AG08395 (cell line): ENCODE results near the gene PRRC2B.
"Not testable (repeated sequence)": the region's sequence is repeated elsewhere in the genome, so short reads cannot be mapped to it uniquely, and the experiment has no call there.

Source experiments
- DNase-seq: peaks from one replicate; pipeline ENCODE4 v3.0.0; 2012; ENCODE audit warnings: mixed read lengths, low spot score

The PRRC2B gene

GRCh38 chr9:131393622-131394463, at the start of gene PRRC2B:
TSS of gene PRRC2B (plus strand) at chr9:131394086. CDS start at chr9:131430145, 36,059 bp downstream.
- peak; percentile 92 for DNase-seq

- not testable (repeated sequence) for DNase-seq
These were observed 48.9 kb upstream of the PRRC2B start for GRCh38 chr9:131344931-131345535.

- DNase-seq, result no peak
These were observed 47.3 kb upstream of the PRRC2B start for GRCh38 chr9:131346559-131346958.

DNA sequence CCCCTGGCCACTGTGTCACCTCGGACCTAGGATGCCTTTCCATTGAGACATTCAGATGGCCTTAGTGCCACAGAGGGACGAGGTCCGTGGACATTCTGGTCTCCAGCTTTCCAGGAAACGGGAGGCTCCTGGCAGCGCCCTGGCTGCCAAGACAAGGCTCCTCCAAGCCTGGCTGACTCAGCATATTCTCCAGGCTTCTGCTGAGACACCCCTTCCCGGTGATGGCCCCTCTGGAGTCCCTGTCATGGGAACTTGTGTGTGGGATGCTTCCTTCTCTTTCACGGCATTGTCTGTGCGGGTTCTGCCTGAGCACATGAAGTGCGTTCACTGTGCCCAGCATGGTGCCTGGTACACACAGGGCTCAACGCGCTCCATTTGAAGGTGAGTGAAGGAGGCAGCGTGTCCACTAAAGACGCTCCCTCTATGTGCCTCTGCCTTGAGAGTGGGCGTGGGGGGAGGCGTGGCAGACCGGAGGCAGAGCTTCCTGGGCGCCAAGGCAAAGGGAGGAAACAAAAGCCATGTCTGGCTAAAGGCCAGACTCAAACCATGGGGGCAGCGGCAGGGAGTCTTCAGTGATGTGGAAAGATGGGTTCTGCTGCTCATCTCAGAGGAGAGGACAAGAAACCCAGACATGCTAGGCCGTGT, 46.4 kb upstream of the PRRC2B start:
- no peak for DNase-seq

DNA sequence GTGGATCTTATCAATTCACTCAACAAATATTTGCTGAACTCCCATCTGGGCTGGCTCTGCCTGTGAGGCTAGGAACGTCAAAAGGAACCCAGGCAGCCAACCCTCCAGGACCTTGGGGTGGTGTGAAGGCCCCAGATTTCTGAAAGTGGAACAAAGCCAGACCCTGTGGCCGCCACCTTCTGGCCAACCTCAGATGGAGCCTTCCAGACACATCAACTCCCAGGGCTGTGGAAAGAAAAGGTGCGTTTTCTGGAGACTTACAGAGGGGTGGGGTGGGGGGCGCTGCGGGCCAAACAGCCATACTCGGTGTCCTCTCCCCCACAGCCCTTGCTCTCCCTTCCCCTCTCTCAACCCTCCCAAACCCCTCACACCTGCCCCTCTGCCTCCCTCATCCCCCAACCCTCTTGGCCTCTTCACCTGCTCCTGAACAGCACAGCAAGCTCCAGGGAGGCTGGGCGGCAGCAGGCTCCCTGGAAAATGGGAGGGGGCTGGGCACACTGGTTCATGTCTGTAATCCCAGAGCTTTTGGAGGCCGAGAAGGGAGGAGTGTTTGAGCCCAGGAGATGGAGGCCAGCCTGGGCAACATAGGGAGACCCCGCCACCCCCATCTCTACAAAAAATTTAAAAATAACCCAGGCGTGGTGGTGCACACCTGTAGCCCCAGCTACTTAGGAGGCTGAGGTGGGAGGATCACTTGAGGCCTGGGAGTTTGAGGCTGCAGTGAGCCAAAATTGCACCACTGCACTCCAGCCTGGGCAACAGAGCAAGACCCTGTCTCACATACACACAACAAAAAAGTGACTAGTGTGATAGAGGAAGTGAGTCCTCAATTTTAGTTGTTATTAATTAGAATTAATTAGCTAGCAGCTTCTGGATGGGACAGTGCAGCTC, 45.0 kb upstream of the PRRC2B start:
- DNase-seq, result no peak

GRCh38 chr9:131349522-131349880, 44.4 kb upstream of the PRRC2B start:
- DNase-seq, result no peak

- DNase-seq, result peak; percentile 88
These were observed 43.9 kb upstream of the PRRC2B start for GRCh38 chr9:131349881-131350563.

DNA sequence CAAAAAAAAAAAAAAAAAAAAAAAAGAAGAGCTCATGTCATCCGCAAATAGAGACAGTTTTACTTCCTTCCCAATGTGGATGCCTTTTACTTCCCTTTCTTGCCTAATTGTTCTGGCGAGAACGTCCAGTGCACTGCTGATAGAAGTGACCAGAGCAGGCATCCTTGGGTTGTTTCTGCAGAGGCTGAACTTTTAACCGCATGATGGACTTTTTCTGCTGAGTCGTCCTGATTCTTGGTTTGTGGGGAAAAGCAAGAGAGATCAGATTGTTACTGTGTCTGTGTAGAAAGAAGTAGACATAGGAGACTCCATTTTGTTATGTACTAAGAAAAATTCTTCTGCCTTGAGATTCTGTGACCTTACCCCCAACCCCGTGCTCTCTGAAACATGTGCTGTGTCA, 37.4 kb upstream of the PRRC2B start:
- not testable (repeated sequence) for DNase-seq

- DNase-seq, result no peak
These were observed 35.3 kb upstream of the PRRC2B start for GRCh38 chr9:131358556-131358955.

DNA sequence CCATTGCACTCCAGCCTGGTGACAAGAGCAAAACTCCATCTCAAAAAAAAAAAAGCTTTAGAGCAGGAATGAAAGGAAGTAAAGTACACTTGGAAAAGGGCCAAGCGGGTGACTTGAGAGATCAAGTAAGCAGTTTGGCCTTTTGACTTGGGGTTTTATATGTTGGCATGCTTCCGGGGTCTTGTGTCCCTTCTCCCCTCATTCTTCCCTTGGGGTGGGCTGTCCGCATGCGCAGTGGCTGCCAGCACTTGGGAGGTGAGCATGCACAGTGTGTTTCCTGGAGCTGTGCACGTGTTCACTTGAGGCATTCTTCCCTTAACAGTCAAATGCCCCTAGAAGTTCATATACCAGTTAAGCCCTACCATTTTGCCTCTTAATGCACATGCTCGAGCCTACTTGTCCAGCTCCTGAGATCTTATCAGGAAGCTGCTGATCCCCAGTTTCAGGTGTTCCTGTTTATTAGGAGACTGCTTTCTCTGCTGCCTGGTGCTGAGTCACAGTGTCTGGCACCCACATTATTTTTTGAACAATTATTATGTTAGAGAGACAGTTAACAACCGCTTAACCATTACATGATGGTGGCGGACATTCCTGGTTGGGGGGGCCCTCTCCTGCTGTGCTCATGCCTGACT, 32.6 kb upstream of the PRRC2B start:
- DNase-seq, result no peak

DNA sequence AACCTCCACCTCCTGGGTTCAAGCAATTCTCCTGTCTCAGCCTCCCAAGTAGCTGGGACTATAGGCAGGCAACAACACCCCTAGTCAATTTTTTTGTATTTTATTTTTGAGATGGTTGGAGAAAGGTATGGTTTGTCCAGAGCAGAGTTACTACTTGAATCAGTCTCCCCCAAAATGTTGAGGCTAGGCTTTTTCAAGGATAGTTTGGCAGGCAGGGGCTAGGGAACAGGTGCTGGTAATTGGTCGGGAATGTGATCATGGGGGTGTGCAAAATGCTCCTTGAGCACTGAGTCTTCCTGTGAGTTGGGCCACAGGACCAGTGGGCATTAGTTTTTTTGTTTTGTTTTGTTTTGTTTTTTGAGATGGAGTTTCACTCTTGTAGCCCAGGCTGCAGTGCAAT, 28.3 kb upstream of the PRRC2B start:
- no peak for DNase-seq

DNA sequence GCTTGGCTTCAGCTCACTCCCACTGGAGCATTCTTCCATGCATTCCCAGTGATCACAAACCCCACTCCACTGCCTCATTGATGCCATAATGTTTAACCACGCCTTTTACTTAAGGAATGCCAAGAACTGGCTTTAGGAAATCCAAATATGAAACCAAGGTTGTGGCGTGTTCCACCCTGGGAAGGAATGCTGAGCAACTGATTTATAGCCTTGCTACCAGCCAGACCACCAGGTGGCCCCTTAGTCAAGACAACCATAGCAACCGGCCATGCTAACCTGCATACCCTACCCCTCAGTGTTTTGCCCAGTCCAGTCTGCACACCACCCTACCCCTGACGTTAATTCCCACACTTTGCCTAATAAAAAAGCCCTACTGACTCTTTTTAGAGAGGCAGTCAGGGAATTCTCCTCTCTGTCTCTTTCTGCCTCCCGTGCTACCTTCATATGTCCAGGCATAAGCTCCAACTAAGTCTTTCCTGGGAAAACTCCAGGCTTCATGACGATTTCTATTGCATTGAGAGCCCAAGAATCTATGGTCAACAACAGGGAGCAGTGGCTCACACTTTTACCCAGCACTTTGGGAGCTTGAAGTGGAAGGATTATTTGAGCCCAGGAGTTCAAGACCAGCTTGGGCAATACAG, 27.0 kb upstream of the PRRC2B start:
- peak; percentile 38 for DNase-seq

GRCh38 chr9:131367450-131367849, 26.4 kb upstream of the PRRC2B start:
- DNase-seq, result no peak

- DNase-seq, result no peak
These were observed 23.2 kb upstream of the PRRC2B start for GRCh38 chr9:131370638-131371037.

DNA sequence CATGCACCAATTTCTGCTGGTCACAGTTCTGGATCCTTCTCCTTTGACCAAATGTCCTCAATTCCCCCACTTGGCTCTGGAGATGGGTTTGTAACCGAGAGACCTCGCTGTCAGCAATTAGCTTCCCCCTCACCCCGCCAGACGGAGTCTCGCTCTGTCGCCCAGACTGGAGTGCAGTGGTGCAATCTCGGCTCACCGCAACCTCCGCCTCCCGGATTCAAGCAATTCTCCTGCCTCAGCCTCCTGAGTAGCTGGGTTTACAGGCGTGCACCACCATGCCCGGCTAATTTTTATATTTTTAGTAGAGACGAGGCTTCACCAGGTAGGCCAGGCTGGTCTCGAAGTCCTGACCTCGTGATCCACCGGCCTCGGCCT, 21.3 kb upstream of the PRRC2B start:
- not testable (repeated sequence) for DNase-seq

DNA sequence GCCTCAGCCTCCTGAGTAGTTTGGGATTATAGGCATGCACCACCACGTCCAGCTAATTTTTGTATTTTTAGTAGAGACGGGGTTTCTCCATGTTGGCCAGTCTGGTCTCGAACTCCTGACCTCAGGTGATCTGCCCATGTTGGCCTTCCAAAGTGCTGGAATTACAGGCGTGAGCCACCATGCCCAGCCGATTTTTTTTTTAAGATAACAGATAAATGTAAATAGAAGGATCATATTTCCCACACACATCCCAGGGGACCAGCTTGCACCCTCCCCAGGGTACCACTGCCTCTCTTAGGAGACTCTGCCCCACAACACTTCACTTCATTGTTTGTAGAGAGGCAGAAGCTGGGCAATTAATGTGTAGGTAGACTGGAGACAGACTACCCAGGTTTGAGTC, 19.2 kb upstream of the PRRC2B start:
- not testable (repeated sequence) for DNase-seq

GRCh38 chr9:131379056-131379455, 14.8 kb upstream of the PRRC2B start:
- no peak for DNase-seq

GRCh38 chr9:131382850-131383729, 10.8 kb upstream of the PRRC2B start:
- DNase-seq, result peak; percentile 81

GRCh38 chr9:131385296-131385695, 8.6 kb upstream of the PRRC2B start:
- no peak for DNase-seq

GRCh38 chr9:131386281-131386680, 7.6 kb upstream of the PRRC2B start:
- DNase-seq, result no peak
